Activated CD4-positive, alpha-beta T cell treated with anti-CD3 and anti-CD28 coated beads, Interleukin-2, amount 50 U/mL, for 24 hours (primary cell): ENCODE measurements around the gene GSDME.

Experiments used
- DNase-seq, 2 donors: peaks; one replicate each; pipeline ENCODE4 v3.0.0-alpha.2; 2020; ENCODE audit warnings: low read depth in 1 of 2, low spot score in 1 of 2

The GSDME gene

DNA sequence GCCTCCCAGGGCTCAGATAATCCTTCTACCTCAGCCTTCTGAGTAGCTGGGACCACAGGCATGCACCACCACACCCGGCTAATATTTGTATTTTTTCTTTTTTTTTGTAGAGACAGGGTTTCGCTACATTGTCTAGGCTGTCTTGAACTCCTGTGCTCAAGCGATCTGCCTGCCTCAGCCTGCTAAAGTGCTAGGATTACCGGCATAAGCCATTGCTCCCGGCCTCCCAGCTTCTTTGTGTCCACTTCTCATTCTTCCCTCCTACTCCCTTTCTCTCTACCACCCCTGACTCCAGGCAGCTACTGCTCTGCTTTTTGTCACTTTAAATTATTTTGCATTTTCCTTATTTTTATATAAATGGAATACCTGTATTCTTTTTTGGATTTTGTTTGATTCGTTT, 100.7 kb downstream of the GSDME start:
- DNase-seq, result no peak

GRCh38 chr7:24654305-24654704, 103.0 kb downstream of the GSDME start:
- no peak for DNase-seq

- no peak for DNase-seq
These were observed 103.8 kb downstream of the GSDME start for GRCh38 chr7:24653316-24654085.

DNA sequence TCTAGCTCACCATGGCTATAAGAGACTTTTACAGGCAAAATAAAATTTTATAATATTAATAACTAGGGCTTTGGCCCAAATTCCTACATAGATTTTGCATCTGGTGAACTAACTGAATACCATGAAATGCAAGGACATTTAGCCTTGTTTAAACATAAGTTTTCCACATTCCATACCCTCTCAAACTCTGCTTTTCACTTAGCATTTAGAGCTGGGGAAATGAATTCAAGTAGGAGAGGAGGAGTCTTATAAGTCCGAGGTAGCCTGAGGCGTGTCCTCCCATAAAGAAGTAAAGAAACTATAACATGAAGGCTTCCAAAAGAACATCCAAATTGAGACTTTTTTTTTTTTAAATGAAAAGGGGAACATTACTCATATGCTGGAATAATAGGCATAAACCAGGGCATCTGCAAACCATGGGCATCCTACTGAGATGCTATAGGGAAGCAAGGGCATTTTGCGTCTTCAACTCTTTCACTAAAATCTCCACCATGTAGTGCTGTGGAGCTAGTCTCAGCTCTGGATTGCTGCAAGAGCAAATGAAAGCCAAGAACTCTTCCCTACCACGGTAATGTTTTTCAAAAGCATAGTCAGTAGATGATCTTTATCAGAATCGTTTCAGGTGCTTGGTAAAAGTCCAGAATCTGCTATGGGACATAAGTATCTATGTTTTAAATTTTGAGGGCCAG, 104.9 kb downstream of the GSDME start:
- DNase-seq, result no peak
